HG02571 (cell line): ENCODE results near the gene PLG.
"Not testable (repeated sequence)": the region's sequence is repeated elsewhere in the genome, so short reads cannot be mapped to it uniquely, and the experiment has no call there.

Experiments used
- ATAC-seq: cut with Tn5 transposase; IDR thresholded peaks from one replicate; pipeline ENCODE4 v1.9.1; 2021; ENCODE audit warnings: mild to moderate bottlenecking, moderate library complexity; ENCODE audit not compliant: unreplicated experiment

PLG gene

GRCh38 chr6:160697826-160698225 is 4.2 kb upstream of the PLG start:
- ATAC-seq: no peak

- ATAC-seq: not testable (repeated sequence)
These were observed 2.6 kb downstream of the PLG start for GRCh38 chr6:160704688-160705087.

GRCh38 chr6:160708993-160709392 is 6.9 kb downstream of the PLG start:
- not testable (repeated sequence) for ATAC-seq

GRCh38 chr6:160714731-160715316 is 12.8 kb downstream of the PLG start:
- no peak for ATAC-seq

GRCh38 chr6:160730911-160731310 is 28.9 kb downstream of the PLG start:
- ATAC-seq: no peak

- peak; percentile 76 for ATAC-seq
These were observed 31.1 kb downstream of the PLG start for GRCh38 chr6:160733050-160733646.

GRCh38 chr6:160734627-160735026 is 32.6 kb downstream of the PLG start:
- no peak for ATAC-seq

- ATAC-seq: peak; percentile 54
These were observed 33.5 kb downstream of the PLG start for GRCh38 chr6:160735523-160735922.

GRCh38 chr6:160737934-160738333 is 35.9 kb downstream of the PLG start:
- no peak for ATAC-seq

GRCh38 chr6:160739955-160740354 is 37.9 kb downstream of the PLG start:
- ATAC-seq: no peak

- ATAC-seq: peak; percentile 99
These were observed 39.0 kb downstream of the PLG start for GRCh38 chr6:160741012-160741411.

GRCh38 chr6:160742090-160742489 is 40.0 kb downstream of the PLG start:
- peak; percentile 44 for ATAC-seq

- peak; percentile 74 for ATAC-seq
These were observed 48.2 kb downstream of the PLG start for GRCh38 chr6:160750276-160750689.

GRCh38 chr6:160753211-160753610 is 51.2 kb downstream of the PLG start:
- ATAC-seq: not testable (repeated sequence)

GRCh38 chr6:160755165-160755564 is 53.1 kb downstream of the PLG start:
- no peak for ATAC-seq

GRCh38 chr6:160756021-160756420 is 54.0 kb downstream of the PLG start:
- no peak for ATAC-seq

- ATAC-seq: no peak
These were observed 54.8 kb downstream of the PLG start for GRCh38 chr6:160756871-160757270.

GRCh38 chr6:160764847-160765246 is 62.8 kb downstream of the PLG start:
- no peak for ATAC-seq

- ATAC-seq: no peak
These were observed 63.4 kb downstream of the PLG start for GRCh38 chr6:160765412-160765811.

- ATAC-seq: no peak
These were observed 64.6 kb downstream of the PLG start for GRCh38 chr6:160766657-160766988.

- ATAC-seq: peak; percentile 96
These were observed 65.1 kb downstream of the PLG start for GRCh38 chr6:160766989-160767646.

GRCh38 chr6:160767647-160768019 is 65.6 kb downstream of the PLG start:
- ATAC-seq: no peak

- ATAC-seq: no peak
These were observed 66.1 kb downstream of the PLG start for GRCh38 chr6:160768101-160768500.
